PC-3 (cell line): ENCODE measurements around the gene FRMPD4. TPM values are rescaled to one million over a fixed set of nuclear protein-coding genes. Genes with fewer than 3 reads are reported as not detected.
A peak's percentile ranks its signal among the peaks of the same experiment; 100 is the strongest.

Source experiments
- ATAC-seq: fragments of 200-7000 bp; cut with Tn5 transposase; 2 replicates; pipeline ENCODE4 v1.9.1; 2020; ENCODE audit warnings: mild to moderate bottlenecking, moderate library complexity
- BruUV-seq: library from RNA; stranded (reverse); fragments of 400-500 nt; replicated peaks from 2 replicates; lab custom pipeline; 2021; lab: Mats Ljungman, UMichigan
- CTCF ChIA-PET: fragments of 300-600 bp; sonication (Branson Sonifier 250); formaldehyde crosslinking; loops from one replicate; lab custom pipeline; 2022; ENCODE audit warnings: antibody characterized with exemption; lab: Charles Lee
- POLR2A ChIA-PET: fragments of 300-600 bp; sonication (Branson Sonifier 250); formaldehyde crosslinking; loops from one replicate; lab custom pipeline; 2022; ENCODE audit warnings: antibody characterized with exemption; ENCODE audit not compliant: unreplicated experiment; lab: Charles Lee
- DNase-seq: peaks from one replicate; pipeline ENCODE4 v3.0.0-alpha.2; 2015
- H2AFZ ChIP-seq: fragments of 300-600 bp; sonication (generic); 2 replicates; pipeline ENCODE4 v1.6.0; 2016; ENCODE audit warnings: antibody characterized with exemption, low read length
- H3F3A ChIP-seq: fragments of 300-600 bp; sonication (generic); one replicate; pipeline ENCODE4 v1.6.0; 2017; ENCODE audit warnings: antibody characterized with exemption, low read length, control low read depth, mild to moderate bottlenecking; ENCODE audit not compliant: unreplicated experiment
- H3K27ac ChIP-seq: fragments of 300-600 bp; sonication (generic); 2 replicates; pipeline ENCODE4 v1.5.1; 2016; ENCODE audit warnings: mild to moderate bottlenecking, low read length
- H3K27me3 ChIP-seq: fragments of 300-600 bp; sonication (generic); 2 replicates; pipeline ENCODE4 v1.6.1; 2016; ENCODE audit warnings: low read length, mixed read lengths
- H3K36me3 ChIP-seq: fragments of 300-600 bp; sonication (generic); 2 replicates; pipeline ENCODE4 v1.6.1; 2016; ENCODE audit warnings: low read depth, mixed run types, low read length, mixed read lengths
- H3K4me1 ChIP-seq: fragments of 300-600 bp; sonication (generic); 2 replicates; pipeline ENCODE4 v1.5.1; 2016; ENCODE audit warnings: low read length; ENCODE audit not compliant: insufficient read depth
- H3K4me2 ChIP-seq: fragments of 300-600 bp; sonication (generic); 2 replicates; pipeline ENCODE4 v1.6.0; 2016; ENCODE audit warnings: low read length
- H3K4me3 ChIP-seq: fragments of 300-600 bp; sonication (generic); 2 replicates; pipeline ENCODE4 v1.5.1; 2016; ENCODE audit warnings: mild to moderate bottlenecking, low read length, mixed read lengths
- H3K79me2 ChIP-seq: fragments of 300-600 bp; sonication (generic); 2 replicates; pipeline ENCODE4 v1.6.1; 2017; ENCODE audit warnings: low read length, mixed read lengths
- H3K9ac ChIP-seq: fragments of 300-600 bp; sonication (generic); 2 replicates; pipeline ENCODE4 v1.6.0; 2016; ENCODE audit warnings: mild to moderate bottlenecking, low read length
- H3K9me2 ChIP-seq: fragments of 300-600 bp; sonication (generic); replicated peaks from 2 replicates; pipeline ENCODE4 v1.6.1; 2016; ENCODE audit warnings: mixed run types, low read length, mixed read lengths
- H3K9me3 ChIP-seq: fragments of 300-600 bp; sonication (generic); 2 replicates; pipeline ENCODE4 v1.6.1; 2016; ENCODE audit warnings: low read length, mixed read lengths
- H4K20me1 ChIP-seq: fragments of 300-600 bp; sonication (generic); 2 replicates; pipeline ENCODE4 v1.6.1; 2016; ENCODE audit warnings: low read length, mixed read lengths
- EZH2 ChIP-seq: fragments of 300-600 bp; sonication (generic); IDR thresholded peaks from one replicate; pipeline ENCODE4 v1.6.1; 2017; ENCODE audit warnings: antibody characterized with exemption, mild to moderate bottlenecking, low read length; ENCODE audit not compliant: unreplicated experiment
- EZH2phosphoT487 ChIP-seq: fragments of 300-600 bp; sonication (generic); IDR thresholded peaks from 2 replicates; pipeline ENCODE4 v1.6.1; 2018; ENCODE audit warnings: mild to moderate bottlenecking, antibody characterized with exemption, low read length, borderline replicate concordance
- intact Hi-C: fragments of 100-400 bp; cut with micrococcal nuclease; formaldehyde crosslinking; loops from 2 replicates; pipeline ENCODE4 v1.9.0; 2023
- total RNA-seq: library from RNA; depleted of rRNA; stranded (reverse); fragments of >200 nt; gene quantifications from 2 replicates; pipeline ENCODE4 v1.2.3, GENCODE V29; 2014
- TF ChIP-seq, protein P1 (sequence below): fragments of 300-600 bp; sonication (generic); conservative IDR thresholded peaks from 2 replicates; pipeline ENCODE4 v1.5.1; 2017; ENCODE audit warnings: antibody characterized with exemption, low read depth, mild to moderate bottlenecking, low read length

The FRMPD4 gene
- total RNA-seq, 1 experiment from 2014 or later = 0.15 TPM

DNA sequence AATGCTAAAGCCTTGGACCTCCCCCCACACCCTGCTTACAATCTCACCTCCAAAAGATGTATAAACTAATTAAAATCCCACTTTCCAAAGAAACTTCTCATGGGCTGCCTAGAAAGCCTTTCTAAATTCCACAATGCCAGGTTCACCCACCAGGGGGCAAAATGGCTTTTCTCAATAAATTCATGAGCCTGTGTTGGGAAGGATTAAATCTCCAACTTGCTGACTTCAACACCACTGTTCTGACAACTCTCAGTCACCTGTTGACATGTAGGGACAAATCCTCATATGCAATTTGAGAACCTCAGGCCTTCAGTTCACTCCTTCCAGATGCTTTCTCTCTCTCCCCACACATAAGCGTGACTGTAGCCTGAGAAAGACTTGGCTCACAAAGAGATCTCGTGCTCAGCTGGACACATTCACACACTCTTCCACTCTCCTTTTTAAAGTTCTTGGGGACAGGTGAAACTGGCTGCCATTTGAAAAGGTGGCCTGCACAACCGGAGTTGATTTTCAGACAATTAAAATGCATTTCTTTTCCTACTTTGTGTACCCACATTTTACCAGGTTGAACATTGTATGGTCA is 564.3 kb downstream of the FRMPD4 start:
- Histone ChIP-seq H3K27ac (no peak overlapping the region), H3K4me2 (no peak overlapping the region), H3K9ac (no peak overlapping the region), H3K79me2 (no peaks in the 10 kb centered on the region), H3K4me1 (0 out of 2 replicates have a peak, but pooled peaks cover 3% of the 10 kb centered on the region), H3K9me2 (no peaks in the 10 kb centered on the region), H3F3A (no peaks in the 10 kb centered on the region), H3K4me3 (no peak overlapping the region), H3K36me3 (no peaks in the 10 kb centered on the region), H3K27me3 (no peaks in the 10 kb centered on the region), H4K20me1 (no peaks in the 10 kb centered on the region), H2AFZ (no peak overlapping the region), H3K9me3 (no peaks in the 10 kb centered on the region)
- POLR2A ChIA-PET = no interaction called here
- no peak for ATAC-seq
- intact Hi-C loops = loop anchor here (1.0 to 10.0 kb wide), 2 partner anchors 199 to 388 kb away; no protein-coding TSS in a partner anchor
- DNase-seq = peak; percentile 48
- CTCF ChIA-PET = interaction anchor here (1.4 kb wide), 1 partner anchor 112 kb away, joined by 5 read pairs; no protein-coding TSS in a partner anchor
- TF ChIP-seq, protein P1, sequence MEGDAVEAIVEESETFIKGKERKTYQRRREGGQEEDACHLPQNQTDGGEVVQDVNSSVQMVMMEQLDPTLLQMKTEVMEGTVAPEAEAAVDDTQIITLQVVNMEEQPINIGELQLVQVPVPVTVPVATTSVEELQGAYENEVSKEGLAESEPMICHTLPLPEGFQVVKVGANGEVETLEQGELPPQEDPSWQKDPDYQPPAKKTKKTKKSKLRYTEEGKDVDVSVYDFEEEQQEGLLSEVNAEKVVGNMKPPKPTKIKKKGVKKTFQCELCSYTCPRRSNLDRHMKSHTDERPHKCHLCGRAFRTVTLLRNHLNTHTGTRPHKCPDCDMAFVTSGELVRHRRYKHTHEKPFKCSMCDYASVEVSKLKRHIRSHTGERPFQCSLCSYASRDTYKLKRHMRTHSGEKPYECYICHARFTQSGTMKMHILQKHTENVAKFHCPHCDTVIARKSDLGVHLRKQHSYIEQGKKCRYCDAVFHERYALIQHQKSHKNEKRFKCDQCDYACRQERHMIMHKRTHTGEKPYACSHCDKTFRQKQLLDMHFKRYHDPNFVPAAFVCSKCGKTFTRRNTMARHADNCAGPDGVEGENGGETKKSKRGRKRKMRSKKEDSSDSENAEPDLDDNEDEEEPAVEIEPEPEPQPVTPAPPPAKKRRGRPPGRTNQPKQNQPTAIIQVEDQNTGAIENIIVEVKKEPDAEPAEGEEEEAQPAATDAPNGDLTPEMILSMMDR = peak; percentile 53
- TF ChIP-seq EZH2 = no peak
- BruUV-seq = no TSS peak

- no peak overlapping the region for H3K4me2 ChIP-seq
- intact Hi-C loops = loop anchor here (10.0 kb wide), 1 partner anchor 390 kb away; no protein-coding TSS in a partner anchor
- DNase-seq = no peak
- no peak overlapping the region for H2AFZ ChIP-seq
- H3K79me2 ChIP-seq = no peaks in the 10 kb centered on the region
- H4K20me1 ChIP-seq = no peaks in the 10 kb centered on the region
- H3F3A ChIP-seq = no peaks in the 10 kb centered on the region
- ChIA-PET CTCF (no interaction called here), POLR2A (no interaction called here)
- 0 out of 2 replicates have a peak, but pooled peaks cover 3% of the 10 kb centered on the region for H3K4me1 ChIP-seq
- TF ChIP-seq, protein P1 = no peak
- TF ChIP-seq EZH2phosphoT487 (no peak), EZH2 (no peak)
- H3K27ac ChIP-seq = no peak overlapping the region
- H3K9ac ChIP-seq = no peak overlapping the region
- ATAC-seq = no peak
- BruUV-seq = no TSS peak
- H3K4me3 ChIP-seq = no peak overlapping the region
- no peaks in the 10 kb centered on the region for H3K9me3 ChIP-seq
- H3K36me3 ChIP-seq = no peaks in the 10 kb centered on the region
- no peaks in the 10 kb centered on the region for H3K9me2 ChIP-seq
- H3K27me3 ChIP-seq = no peaks in the 10 kb centered on the region
Measured at GRCh38 chrX:12704706-12705105, 566.4 kb downstream of the FRMPD4 start.

GRCh38 chrX:12709047-12709446 is 570.8 kb downstream of the FRMPD4 start:
- Histone ChIP-seq H3K36me3 (no peaks in the 10 kb centered on the region), H3K9ac (no peak overlapping the region), H3K27me3 (no peaks in the 10 kb centered on the region), H3K27ac (no peak overlapping the region), H3K79me2 (no peaks in the 10 kb centered on the region), H3K4me3 (no peak overlapping the region), H4K20me1 (no peaks in the 10 kb centered on the region), H3F3A (no peaks in the 10 kb centered on the region), H3K9me3 (no peaks in the 10 kb centered on the region), H3K9me2 (no peaks in the 10 kb centered on the region), H2AFZ (0 out of 2 replicates have a peak overlapping the region, but pooled peaks have one; percentile 46), H3K4me1 (no peaks in the 10 kb centered on the region), H3K4me2 (no peak overlapping the region)
- intact Hi-C loops = loop anchor here (1.0 to 10.0 kb wide), 2 partner anchors 61 to 394 kb away; no protein-coding TSS in a partner anchor
- ChIA-PET POLR2A (no interaction called here), CTCF (no interaction called here)
- ATAC-seq (peak; percentile 74), DNase-seq (peak; percentile 74)
- TF ChIP-seq, protein P1 = peak; percentile 69
- TF ChIP-seq EZH2phosphoT487 = no peak
- BruUV-seq = no TSS peak
